CD4-positive, alpha-beta T cell treated with Interleukin-2 at 100 ng/mL for 4 hours (primary cell): Measurements from ENCODE around the gene GAMT.

Source experiments
- DNase-seq: peaks from one replicate; pipeline ENCODE4 v3.0.0-alpha.2; 2020; ENCODE audit warnings: low spot score

GAMT gene

DNA sequence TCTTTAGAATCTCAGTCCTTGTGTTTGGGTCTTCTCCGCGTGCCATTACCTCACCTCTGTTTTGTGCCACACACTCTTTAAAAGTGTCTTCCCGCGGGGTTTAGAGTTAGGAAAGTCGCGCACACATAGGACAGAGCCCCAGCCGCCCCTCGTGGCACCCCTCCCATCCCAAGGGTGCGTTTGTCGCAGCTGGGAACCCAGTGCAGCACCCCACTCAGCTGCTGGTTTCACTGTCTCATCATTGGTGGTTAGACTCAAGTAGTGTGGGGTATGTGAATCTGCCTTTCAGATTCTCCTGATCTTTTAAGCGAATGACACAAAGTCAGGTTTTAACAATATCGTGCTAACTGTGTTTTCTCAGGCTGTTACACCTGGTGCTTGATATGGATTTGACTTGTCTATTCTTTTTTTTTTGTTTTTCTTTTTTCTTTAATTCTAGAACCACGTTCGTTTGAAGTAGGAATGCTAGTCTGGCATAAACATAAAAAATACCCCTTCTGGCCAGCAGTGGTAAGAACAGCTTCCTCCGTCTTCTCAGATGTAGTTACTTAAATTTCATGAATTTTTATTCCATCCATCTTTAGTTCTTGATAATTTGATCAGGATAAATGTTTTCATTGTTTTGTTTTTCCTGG, 37.2 kb downstream of the GAMT start:
- DNase-seq = no peak

- peak; percentile 42 for DNase-seq
Observed at GRCh38 chr19:1363599-1363998, 37.7 kb downstream of the GAMT start.

GRCh38 chr19:1362387-1363257, 38.7 kb downstream of the GAMT start:
- DNase-seq = no peak

DNA sequence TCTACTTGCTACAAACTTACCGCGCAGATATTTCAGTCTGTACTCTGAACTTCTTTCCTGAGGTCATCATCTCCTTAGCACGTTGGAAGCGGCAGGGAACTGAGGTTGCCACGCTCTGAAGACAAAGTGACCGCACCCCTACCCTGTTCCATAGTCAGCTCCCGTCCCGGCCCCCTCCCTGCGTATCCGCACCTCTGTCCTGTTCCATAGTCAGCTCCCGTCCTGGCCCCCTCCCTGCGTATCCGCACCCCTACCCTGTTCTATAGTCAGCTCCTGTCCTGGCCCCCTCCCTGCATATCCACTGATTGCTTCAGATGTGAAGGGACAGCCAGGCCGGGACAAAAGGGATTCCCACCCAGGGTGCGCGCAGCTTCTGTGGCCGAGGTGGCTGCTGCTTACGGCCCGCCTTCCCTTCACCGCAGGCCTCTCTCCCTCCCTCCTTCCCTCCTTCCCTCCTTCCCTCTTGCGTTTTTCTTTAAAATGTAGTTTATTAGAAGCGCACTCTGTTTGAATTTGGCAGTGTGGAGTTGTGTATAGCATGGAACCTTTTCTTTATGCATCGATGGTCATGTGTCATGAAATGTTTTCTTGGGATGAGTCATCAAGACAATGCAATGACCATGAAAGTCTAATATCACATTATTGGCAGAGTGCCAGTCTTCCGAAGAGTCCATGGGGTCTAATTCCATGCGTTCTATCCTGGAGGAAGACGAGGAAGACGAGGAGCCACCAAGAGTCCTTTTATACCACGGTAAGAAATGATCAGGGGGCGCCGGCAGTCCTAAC, 39.5 kb downstream of the GAMT start:
- DNase-seq = no peak

GRCh38 chr19:1360818-1361461, 40.4 kb downstream of the GAMT start:
- no peak for DNase-seq

DNA sequence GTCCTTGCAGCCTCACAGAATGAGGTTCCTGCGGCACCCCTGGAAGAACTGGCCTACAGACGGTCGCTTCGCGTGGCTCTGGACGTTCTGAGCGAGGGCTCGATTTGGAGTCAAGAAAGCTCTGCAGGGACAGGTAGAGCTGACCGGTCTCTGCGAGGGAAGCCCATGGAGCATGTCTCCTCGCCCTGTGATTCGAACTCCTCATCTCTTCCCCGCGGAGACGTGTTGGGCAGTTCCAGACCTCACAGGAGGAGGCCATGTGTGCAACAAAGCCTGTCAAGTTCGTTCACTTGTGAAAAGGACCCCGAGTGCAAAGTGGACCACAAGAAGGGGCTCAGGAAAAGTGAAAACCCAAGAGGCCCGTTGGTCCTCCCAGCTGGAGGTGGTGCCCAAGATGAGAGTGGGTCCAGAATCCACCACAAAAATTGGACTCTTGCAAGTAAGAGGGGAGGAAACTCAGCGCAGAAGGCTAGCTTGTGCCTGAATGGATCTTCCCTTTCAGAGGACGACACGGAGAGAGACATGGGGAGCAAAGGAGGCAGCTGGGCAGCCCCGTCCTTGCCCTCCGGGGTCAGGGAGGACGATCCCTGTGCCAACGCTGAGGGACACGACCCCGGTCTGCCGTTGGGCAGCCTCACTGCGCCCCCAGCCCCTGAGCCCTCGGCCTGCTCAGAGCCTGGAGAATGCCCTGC, 41.1 kb downstream of the GAMT start:
- no peak for DNase-seq

GRCh38 chr19:1357531-1358109, 43.7 kb downstream of the GAMT start:
- DNase-seq = no peak

DNA sequence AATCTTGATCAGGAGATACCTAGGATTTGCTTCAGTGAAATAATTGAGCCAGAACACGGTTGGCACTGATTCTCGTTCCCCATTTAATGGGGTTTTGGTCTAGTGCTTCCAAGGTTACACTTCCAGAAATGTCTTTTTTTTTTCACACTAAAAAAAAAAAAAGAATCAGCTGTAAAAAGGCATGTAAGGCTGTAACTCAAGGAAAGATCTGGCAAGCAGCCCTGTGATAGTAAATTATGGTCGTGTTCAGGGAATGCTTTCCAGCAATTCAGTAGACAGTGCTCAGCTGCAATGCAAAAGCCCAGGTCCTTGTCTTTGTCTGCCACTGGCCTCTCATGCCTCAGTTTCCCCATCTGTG, 44.9 kb downstream of the GAMT start:
- no peak for DNase-seq

DNA sequence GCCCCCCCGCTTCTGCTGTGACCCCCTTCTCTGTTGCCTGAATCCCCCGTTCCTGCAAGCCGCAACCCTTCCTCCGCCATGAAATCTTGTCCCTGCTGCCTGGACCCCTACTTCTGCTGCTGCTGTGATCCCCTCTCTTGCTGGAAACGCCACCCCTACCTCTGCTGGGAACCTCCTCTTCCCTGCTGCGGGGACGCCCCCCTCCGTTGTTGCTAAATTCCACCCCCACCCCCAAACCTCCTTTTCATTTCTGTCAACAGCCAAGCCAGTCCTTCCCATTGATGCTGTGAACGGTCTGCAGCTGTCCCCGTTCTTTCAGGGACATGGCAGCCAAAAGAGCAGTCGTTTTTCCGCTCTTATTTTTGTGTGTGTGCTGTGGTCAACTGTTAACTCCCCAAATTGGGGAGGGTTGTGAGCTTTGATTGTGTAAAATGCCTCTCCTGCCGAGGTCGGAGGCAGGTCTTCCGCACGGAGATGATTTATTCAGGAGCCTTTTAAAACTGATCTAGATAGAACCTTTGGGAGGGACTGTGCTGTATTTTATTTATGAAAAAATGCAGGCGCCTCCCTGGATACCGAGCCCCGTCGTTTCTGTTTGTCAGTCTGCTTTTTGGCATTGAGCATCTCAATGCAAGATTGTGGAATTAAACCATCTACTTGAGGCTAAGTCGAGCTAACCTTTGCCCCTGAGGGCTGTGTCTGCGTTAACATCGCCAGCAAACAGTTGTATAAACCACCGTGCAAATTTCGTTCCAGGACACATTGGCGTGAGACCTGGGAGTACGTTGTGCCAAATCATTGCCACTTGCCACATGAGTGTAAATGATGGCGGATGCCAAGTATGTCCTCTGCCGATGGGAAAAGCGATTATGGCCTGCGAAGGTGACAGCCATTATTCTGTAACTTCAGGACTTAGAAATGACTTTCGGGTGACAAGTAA, 45.5 kb downstream of the GAMT start:
- DNase-seq = no peak

GRCh38 chr19:1354970-1355567, 46.3 kb downstream of the GAMT start:
- no peak for DNase-seq

DNA sequence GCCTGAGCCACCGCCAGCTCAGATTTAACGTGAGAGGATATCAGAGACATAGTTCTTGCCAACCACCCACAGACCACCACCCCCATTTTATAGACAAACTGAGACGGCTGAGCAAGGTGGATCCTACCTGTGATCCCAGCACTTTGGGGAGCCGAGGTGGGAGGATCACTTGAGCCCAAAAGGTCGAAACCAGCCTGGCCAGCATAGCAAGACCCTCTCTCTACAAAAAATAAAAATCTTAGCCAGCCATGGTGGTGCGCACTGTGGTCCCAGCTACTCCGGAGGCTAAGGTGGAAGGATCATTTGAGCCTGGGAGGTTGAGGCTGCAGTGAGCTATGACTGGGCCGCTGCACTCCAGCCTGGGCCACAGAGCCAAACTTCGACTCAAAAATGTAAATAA, 48.2 kb downstream of the GAMT start:
- no peak for DNase-seq

GRCh38 chr19:1351381-1351851, 49.9 kb downstream of the GAMT start:
- no peak for DNase-seq

GRCh38 chr19:1350867-1351266, 50.5 kb downstream of the GAMT start:
- no peak for DNase-seq

GRCh38 chr19:1349211-1349610, 52.1 kb downstream of the GAMT start:
- DNase-seq = no peak
